ENCODE data around the gene TBC1D5. TPM values are rescaled to one million over a fixed set of nuclear protein-coding genes. Genes with fewer than 3 reads are reported as not detected.

The TBC1D5 gene
- total and polyA plus RNA-seq, 2 donors (not counting 1 experiment from before 2014, with no cell fraction given) = 22.6 to 111 TPM

DNA sequence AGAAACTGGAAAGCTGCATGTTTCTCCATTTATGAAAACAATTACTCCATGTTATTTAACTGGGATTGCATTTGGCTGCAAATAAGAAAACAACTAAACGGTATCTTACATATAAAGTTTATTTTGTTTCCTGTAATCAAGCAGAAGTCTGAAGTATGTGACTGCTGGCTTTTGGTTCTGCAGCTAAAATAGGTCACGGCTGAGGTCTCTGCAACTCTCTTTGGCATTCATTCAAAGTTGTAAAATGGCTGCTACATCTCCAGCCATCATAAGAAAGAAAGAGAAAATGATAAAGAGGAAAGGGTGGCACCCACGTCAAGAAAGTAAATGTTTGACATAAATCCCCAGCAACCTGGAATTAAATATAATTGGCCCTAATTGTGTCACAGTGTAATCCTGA, 406.1 kb downstream of the TBC1D5 start:
- no peaks in the 10 kb centered on the region for H3K4me1 Mint-ChIP-seq
- CTCF ChIA-PET = no interaction called here
- H2AFZ ChIP-seq (ENCODE audit: insufficient read depth, low read depth, low read length, poor library complexity, severe bottlenecking) = no peak overlapping the region
- no peaks in the 10 kb centered on the region for H3K9me3 ChIP-seq (ENCODE audit: control extremely low read depth in 1 of 3, control insufficient read depth in 2 of 3, insufficient read depth in 1 of 3, low read length in 2 of 3)
- ATAC-seq (ENCODE audit: low read depth) = no peak
- no peaks in the 10 kb centered on the region for H3K9me3 Mint-ChIP-seq (ENCODE audit: insufficient read depth)
- TF ChIP-seq, protein P1, sequence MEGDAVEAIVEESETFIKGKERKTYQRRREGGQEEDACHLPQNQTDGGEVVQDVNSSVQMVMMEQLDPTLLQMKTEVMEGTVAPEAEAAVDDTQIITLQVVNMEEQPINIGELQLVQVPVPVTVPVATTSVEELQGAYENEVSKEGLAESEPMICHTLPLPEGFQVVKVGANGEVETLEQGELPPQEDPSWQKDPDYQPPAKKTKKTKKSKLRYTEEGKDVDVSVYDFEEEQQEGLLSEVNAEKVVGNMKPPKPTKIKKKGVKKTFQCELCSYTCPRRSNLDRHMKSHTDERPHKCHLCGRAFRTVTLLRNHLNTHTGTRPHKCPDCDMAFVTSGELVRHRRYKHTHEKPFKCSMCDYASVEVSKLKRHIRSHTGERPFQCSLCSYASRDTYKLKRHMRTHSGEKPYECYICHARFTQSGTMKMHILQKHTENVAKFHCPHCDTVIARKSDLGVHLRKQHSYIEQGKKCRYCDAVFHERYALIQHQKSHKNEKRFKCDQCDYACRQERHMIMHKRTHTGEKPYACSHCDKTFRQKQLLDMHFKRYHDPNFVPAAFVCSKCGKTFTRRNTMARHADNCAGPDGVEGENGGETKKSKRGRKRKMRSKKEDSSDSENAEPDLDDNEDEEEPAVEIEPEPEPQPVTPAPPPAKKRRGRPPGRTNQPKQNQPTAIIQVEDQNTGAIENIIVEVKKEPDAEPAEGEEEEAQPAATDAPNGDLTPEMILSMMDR (IDR thresholded peaks at IDR 0.05) = no peak
- POLR2A ChIA-PET = no interaction called here
- H3K4me2 ChIP-seq (replicated peaks; ENCODE audit: low read depth, low read length, poor library complexity, severe bottlenecking) = no peak overlapping the region
- H3K36me3 ChIP-seq (replicated peaks in 1 of 2; ENCODE audit: control extremely low read depth in 1 of 2, control insufficient read depth in 1 of 2, extremely low read depth in 1 of 2, insufficient read depth in 2 of 2, low read length in 1 of 2) = peaks cover 0 to 5% of the 10 kb centered on the region in 2 experiments
- no peak overlapping the region for H3K4me3 Mint-ChIP-seq
- H3K9ac ChIP-seq (ENCODE audit: low read length) = no peak overlapping the region
- H3K79me2 ChIP-seq (ENCODE audit: control insufficient read depth, insufficient read depth, low read length) = no peaks in the 10 kb centered on the region
- H3K27ac Mint-ChIP-seq = no peak overlapping the region
- H3K4me1 ChIP-seq (ENCODE audit: control insufficient read depth in 2 of 2, insufficient read depth in 2 of 2, low read length in 2 of 2) = no peaks in the 10 kb centered on the region
- H3K27ac ChIP-seq (ENCODE audit: low read length in 2 of 2) = no peak overlapping the region
- 100% methylated on average over 1 of the region's 3 CpGs for WGBS (ENCODE audit: insufficient coverage)
- H3K4me3 ChIP-seq (ENCODE audit: control extremely low read depth in 1 of 5, extremely low read depth in 1 of 5, insufficient read depth in 1 of 5, low read depth in 2 of 5, low read length in 4 of 5) = no peak overlapping the region
- no peaks in the 10 kb centered on the region for H3K27me3 Mint-ChIP-seq
- H3K27me3 ChIP-seq (replicated peaks in 1 of 4; ENCODE audit: control extremely low read depth in 1 of 4, control insufficient read depth in 3 of 4, insufficient read depth in 4 of 4, low read length in 3 of 4) = no peaks in the 10 kb centered on the region
- no peak for DNase-seq
- no peaks in the 10 kb centered on the region for H4K20me1 ChIP-seq (ENCODE audit: control insufficient read depth, insufficient read depth, low read length, poor library complexity, severe bottlenecking)
- intact Hi-C loops (cut with micrococcal nuclease) = no loop called here

DNA sequence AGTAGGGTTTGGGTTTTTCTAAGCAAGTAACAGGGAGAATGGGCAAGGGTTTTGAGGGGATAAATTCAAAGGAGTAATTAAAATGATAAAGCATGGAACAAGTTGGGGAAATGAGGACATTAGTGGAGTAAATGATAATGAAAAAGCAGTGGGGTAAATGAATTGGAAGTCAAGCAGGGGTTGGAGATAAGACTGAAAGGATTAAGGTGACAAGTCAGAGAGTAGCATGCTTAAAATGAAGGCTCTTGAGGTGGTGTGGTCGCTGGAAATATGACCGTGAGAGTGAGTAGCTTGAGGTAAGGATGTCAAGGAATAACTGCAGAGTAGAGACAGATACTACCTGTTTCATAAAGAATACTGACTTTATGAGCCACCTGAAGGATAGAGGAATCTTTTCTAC, 408.5 kb downstream of the TBC1D5 start:
- Mint-ChIP-seq H3K4me1 (no peaks in the 10 kb centered on the region), H3K27me3 (no peaks in the 10 kb centered on the region)
- no CpG with 5 or more reads among the region's 2 CpGs for WGBS (ENCODE audit: insufficient coverage)

More for the DNA sequence above, 408.5 kb downstream of the TBC1D5 start:
- Histone ChIP-seq H3K4me1 (ENCODE audit: control insufficient read depth in 2 of 2, insufficient read depth in 2 of 2, low read length in 2 of 2) (no peaks in the 10 kb centered on the region), H3K4me3 (ENCODE audit: control extremely low read depth in 1 of 5, extremely low read depth in 1 of 5, insufficient read depth in 1 of 5, low read depth in 2 of 5, low read length in 4 of 5) (no peak overlapping the region), H2AFZ (ENCODE audit: insufficient read depth, low read depth, low read length, poor library complexity, severe bottlenecking) (no peak overlapping the region), H4K20me1 (ENCODE audit: control insufficient read depth, insufficient read depth, low read length, poor library complexity, severe bottlenecking) (no peaks in the 10 kb centered on the region), H3K36me3 (replicated peaks in 1 of 2; ENCODE audit: control extremely low read depth in 1 of 2, control insufficient read depth in 1 of 2, extremely low read depth in 1 of 2, insufficient read depth in 2 of 2, low read length in 1 of 2) (peaks cover 0 to 7% of the 10 kb centered on the region in 2 experiments), H3K27me3 (replicated peaks in 1 of 4; ENCODE audit: control extremely low read depth in 1 of 4, control insufficient read depth in 3 of 4, insufficient read depth in 4 of 4, low read length in 3 of 4) (no peaks in the 10 kb centered on the region), H3K4me2 (replicated peaks; ENCODE audit: low read depth, low read length, poor library complexity, severe bottlenecking) (no peak overlapping the region), H3K27ac (ENCODE audit: low read length in 2 of 2) (no peak overlapping the region), H3K79me2 (ENCODE audit: control insufficient read depth, insufficient read depth, low read length) (no peaks in the 10 kb centered on the region), H3K9me3 (ENCODE audit: control extremely low read depth in 1 of 3, control insufficient read depth in 2 of 3, insufficient read depth in 1 of 3, low read length in 2 of 3) (no peaks in the 10 kb centered on the region), H3K9ac (ENCODE audit: low read length) (no peak overlapping the region)
- no peak overlapping the region for H3K4me3 Mint-ChIP-seq
- no peak for ATAC-seq (ENCODE audit: low read depth)
- no peak for DNase-seq
- intact Hi-C loops (cut with micrococcal nuclease) = no loop called here
- TF ChIP-seq, protein P1 (IDR thresholded peaks at IDR 0.05) = no peak
- no peak for TF ChIP-seq EZH2 (IDR thresholded peaks at IDR 0.05; ENCODE audit: borderline replicate concordance, insufficient read depth, low read depth, low read length, poor library complexity, severe bottlenecking)
- ChIA-PET POLR2A (no interaction called here), CTCF (no interaction called here)
- no peaks in the 10 kb centered on the region for H3K9me3 Mint-ChIP-seq (ENCODE audit: insufficient read depth)
- no peak overlapping the region for H3K27ac Mint-ChIP-seq

Data from B cell (primary cell).